GM18517 (cell line): Measurements from ENCODE around the gene ALG1L2.
"Not testable (repeated sequence)": the region's sequence is repeated elsewhere in the genome, so short reads cannot be mapped to it uniquely, and the experiment has no call there.

Source experiments
- ATAC-seq: cut with Tn5 transposase; IDR thresholded peaks from one replicate; pipeline ENCODE4 v1.9.1; 2021; ENCODE audit warnings: mild to moderate bottlenecking, moderate library complexity; ENCODE audit not compliant: unreplicated experiment

ALG1L2 gene

DNA sequence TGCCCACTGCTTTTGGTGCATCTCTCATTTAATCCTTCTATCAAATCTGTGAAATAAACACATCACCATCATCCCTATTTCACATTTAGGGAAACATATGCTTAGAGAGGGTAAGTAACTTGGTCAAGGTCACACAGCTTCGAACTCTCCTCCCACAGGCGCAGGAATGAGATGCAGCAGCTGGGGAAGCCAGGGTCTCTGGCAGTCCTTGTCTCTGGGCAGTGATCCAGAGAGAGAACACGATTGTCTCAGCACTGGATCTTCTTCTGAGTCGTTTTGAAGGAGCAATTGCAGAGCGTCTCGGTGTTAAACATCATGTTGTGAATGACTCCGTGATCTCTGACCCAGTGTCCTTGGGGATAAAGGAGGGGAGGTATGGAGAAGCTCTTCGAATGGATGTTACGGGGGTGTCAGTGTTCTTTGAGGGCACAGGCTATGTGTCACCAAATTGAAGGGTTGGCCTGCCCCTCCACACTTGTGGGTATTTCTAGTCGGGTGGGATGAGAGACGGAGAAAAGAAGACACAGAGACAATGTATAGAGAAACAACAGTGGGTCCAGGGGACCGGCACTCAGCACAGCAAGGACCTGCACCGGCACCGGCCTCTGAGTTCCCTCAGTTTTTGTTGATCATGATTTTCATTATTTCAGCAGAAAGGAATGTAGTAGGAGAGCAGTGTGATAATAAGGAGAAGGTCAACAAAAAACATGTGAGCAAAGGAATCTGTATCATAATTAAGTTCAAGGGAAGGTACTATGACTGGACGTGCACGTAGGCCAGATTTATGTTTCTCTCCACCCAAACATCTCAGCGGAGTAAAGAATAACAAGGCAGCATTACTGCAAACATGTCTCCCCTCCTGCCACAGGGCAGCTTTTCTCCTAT, 41.5 kb downstream of the ALG1L2 start:
- ATAC-seq, result not testable (repeated sequence)

DNA sequence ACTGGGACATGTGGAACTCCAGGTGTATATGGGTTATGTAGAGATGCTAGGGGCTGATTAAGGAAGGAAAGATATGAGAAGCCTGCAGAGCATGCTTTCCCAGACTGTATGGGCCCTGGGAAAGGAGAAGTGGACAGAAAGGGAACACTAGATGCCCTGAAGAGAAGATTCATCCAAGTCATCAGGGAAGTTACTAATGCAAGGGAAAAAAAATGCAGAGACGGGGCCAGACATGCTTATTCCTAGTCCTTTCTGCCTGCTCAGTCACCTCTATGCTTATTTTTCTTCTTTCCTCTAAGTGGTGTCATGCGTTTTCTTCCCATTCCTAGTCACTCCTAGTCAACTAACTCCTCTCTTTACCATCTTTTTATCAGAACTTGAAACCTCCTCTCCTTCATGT, 43.8 kb downstream of the ALG1L2 start:
- not testable (repeated sequence) for ATAC-seq

DNA sequence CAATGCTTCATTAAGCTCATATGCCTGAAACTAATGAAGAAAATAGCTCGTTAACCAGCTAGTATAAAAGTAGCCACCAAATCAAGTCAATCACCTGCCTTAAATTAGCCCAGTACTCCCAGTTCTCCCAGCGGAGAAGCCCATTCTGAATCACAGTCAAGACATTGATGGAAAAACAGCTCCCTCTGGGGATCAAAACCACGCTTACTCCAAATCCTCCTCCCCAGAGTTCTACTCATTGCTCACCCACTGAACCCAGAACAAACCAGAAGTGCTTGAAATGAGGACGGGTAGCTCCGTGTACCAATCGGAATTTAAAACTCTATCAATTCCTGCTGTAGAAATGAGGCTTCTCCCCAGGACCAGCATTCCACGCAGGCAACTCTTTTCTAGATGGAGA, 54.7 kb downstream of the ALG1L2 start:
- not testable (repeated sequence) for ATAC-seq

DNA sequence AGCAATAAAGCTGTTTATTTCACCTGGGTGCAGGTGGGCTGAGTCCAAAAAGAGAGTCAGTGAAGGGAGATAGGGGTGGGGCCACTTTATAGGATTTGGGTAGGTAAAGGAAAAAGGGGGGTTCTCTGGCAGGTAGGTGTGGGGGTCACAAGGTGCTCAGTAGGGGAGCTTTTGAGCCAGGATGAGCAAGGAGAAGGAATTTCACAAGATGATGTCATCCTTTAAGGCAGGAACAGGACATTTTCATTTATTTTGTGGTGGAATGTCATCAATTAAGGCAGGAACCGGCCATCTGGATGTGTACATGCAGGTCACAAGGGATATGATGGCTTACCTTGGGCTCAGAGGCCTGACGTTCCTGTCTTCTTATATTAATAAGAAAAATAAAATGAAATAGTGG, 56.1 kb downstream of the ALG1L2 start:
- not testable (repeated sequence) for ATAC-seq

DNA sequence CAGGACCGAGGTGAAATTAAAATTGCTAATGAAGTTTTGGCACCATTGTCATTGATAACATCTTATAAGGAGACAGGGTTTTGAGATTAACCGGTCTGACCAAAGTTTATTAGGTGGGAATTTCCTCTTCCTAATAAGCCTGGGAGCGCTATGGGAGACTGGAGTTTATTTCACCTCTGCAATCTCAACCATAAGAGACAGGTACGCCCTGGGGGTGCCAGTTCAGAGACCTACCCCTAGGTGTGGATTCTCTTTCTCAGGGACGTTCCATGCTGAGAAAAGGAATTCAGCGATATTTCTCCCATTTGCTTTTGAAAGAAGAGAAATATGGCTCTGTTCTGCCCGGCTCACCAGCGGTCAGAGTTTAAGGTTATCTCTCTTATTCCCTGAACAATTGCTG, 57.4 kb downstream of the ALG1L2 start:
- ATAC-seq, result not testable (repeated sequence)

DNA sequence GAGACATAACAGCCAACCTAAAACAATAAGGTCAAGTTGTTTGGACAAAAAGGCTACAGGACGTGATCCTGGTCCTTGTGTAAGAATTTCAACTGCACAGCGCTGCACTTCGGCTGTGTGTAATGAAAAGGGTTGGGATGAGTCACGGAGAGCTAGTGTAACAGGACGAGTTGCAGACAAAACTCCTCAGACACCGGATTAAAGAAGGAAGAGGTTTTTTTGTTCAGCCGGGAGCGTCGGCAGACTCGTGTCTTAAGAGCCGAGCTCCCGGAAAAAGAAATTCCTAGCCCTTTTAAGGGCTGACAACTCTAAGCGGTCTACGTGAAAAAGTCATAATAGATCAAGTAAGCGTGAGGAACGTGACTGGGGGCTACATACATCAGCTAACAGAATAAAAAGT, 59.1 kb downstream of the ALG1L2 start:
- not testable (repeated sequence) for ATAC-seq

DNA sequence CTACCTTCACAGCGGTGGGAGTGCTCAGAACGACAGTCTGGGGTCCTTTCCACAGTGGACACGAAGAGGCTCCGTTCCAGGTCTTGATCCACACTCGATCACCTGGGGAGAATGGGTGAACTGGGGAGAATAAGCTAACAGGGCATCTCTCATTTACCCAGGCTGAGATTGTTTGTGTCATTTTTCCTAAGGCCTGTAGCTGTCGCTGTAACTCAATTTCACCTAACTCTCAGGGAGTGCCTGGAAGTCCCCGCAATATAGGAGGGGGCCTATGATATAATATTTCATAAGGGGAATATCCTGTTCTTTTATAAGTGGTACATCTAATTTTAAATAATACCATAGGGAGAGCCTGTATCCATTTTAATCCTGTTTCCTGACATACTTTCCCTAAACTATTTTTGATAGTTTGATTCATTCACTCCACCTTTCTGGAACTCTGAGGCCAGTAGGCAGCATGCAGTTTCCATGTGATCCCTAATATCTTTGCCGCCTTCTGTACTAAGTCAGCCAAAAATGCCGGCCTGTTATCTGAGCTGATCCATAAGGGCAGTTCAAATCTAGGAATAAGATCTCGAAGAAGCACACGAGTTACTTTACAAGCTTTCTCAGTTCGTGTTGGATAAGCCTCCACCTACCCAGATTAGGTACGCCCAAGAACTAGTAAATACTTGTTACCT, 62.2 kb downstream of the ALG1L2 start:
- ATAC-seq, result not testable (repeated sequence)

DNA sequence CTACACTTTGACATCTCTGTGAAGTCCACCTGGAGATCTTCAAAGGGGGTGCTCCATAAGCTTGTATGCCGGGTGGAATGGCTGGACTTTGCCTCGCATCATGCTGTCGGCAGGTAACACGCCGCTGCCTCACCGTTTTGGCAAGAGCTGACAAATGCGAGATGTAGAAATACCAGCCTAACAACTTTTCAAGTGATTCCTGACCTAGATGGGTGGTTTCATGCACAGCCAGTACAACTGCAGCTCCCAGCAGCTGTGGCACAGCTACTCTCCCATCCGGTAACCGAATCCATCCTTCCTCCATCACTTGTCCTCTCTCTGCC, 62.7 kb downstream of the ALG1L2 start:
- ATAC-seq, result not testable (repeated sequence)

DNA sequence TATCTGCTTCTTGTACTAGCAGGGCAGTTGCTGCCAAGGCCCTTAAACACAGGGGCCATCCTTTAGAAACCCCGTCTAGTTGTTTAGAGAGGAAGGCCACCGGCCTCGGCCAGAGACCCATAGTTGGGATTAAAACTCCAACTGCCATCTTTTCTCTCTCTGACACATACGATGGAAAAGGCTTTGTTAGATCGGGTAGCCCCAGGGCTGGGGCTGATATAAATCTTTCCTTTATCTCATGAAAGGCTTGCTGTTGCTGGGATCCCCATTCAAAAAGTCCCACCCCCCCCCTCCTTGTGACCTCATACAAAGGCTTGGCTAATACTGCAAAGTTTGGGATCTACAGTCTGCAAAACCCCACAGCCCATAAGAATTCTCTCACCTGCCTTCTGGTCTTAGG, 63.8 kb downstream of the ALG1L2 start:
- ATAC-seq, result not testable (repeated sequence)

DNA sequence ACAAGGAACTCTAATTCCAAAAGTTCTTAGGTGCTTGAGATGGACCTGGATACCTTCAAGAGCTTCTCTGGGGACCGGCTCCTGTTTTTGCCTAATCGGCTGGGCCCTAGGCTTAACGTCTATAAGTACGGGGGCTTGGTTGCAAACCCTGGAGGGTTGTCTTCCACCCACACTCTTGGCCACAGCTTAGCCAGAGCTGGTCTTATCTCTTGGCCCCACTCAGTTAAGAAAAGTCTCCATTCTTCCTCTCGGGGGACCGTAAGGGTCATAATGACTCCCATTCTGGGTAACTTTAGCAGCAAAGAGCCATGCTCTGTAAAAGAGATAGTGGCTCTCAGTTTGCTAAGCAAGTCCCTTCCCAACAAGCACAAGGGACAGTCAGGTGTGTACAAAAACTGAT, 64.8 kb downstream of the ALG1L2 start:
- not testable (repeated sequence) for ATAC-seq
